Stimulated activated CD4-positive, alpha-beta T cell treated with anti-CD3 and anti-CD28 coated beads, TNF-alpha, amount 100 ng/mL, for 48 hours (primary cell): ENCODE data around the gene AUP1.

Experiments
- DNase-seq, 3 donors: peaks; one replicate each; pipeline ENCODE4 v3.0.0-alpha.2; 2020; ENCODE audit warnings: low read depth in 3 of 3

The AUP1 gene

GRCh38 chr2:74513605-74514367 lies 15.7 kb downstream of the AUP1 start:
- DNase-seq, result no peak

- no peak for DNase-seq
Observed at GRCh38 chr2:74512744-74513604, 16.5 kb downstream of the AUP1 start.

GRCh38 chr2:74511104-74511989 lies 18.2 kb downstream of the AUP1 start:
- DNase-seq, result no peak

GRCh38 chr2:74510272-74510671 lies 19.2 kb downstream of the AUP1 start:
- DNase-seq, result no peak

GRCh38 chr2:74507926-74508520 lies 21.5 kb downstream of the AUP1 start:
- DNase-seq, result no peak

- DNase-seq, result peak; percentile 94 to 99 (median 95)
Observed at GRCh38 chr2:74507145-74507925, 22.2 kb downstream of the AUP1 start, which contains the start of gene PCGF1. PCGF1 (minus strand) TSS chr2:74507695; CDS start chr2:74507668, 27 bp downstream.

GRCh38 chr2:74505448-74506246 lies 23.9 kb downstream of the AUP1 start:
- DNase-seq, result no peak

GRCh38 chr2:74504591-74504990 lies 24.9 kb downstream of the AUP1 start:
- no peak for DNase-seq

GRCh38 chr2:74503506-74504475 lies 25.7 kb downstream of the AUP1 start:
- no peak for DNase-seq

- no peak for DNase-seq
Observed at GRCh38 chr2:74502720-74503505, 26.6 kb downstream of the AUP1 start.

GRCh38 chr2:74502147-74502719 lies 27.3 kb downstream of the AUP1 start:
- DNase-seq, result no peak

GRCh38 chr2:74501335-74502071 lies 28.0 kb downstream of the AUP1 start:
- DNase-seq, result no peak

GRCh38 chr2:74500578-74500946 lies 28.9 kb downstream of the AUP1 start:
- DNase-seq, result no peak

- no peak for DNase-seq
Observed at GRCh38 chr2:74499940-74500577, 29.4 kb downstream of the AUP1 start.

- DNase-seq, result no peak
Observed at GRCh38 chr2:74499267-74499939, 30.1 kb downstream of the AUP1 start, which contains the start of gene LBX2. LBX2 (minus strand) TSS chr2:74499603; CDS start chr2:74499537, 66 bp downstream.
